Activated naive CD4-positive, alpha-beta T cell treated with anti-CD3 and anti-CD28 coated beads, Interleukin-2, amount 50 U/mL, for 24 hours (primary cell): Measurements from ENCODE around the gene BFSP1.

ENCODE experiments used
- H3K27ac Mint-ChIP-seq: one replicate; pipeline ENCODE4 v1.8.0; 2021; ENCODE audit warnings: mild to moderate bottlenecking, mixed read lengths
- H3K27me3 Mint-ChIP-seq: one replicate; pipeline ENCODE4 v1.8.0; 2021; ENCODE audit warnings: mixed read lengths
- H3K36me3 Mint-ChIP-seq: one replicate; pipeline ENCODE4 v1.8.0; 2021; ENCODE audit warnings: mixed read lengths
- H3K4me1 Mint-ChIP-seq: one replicate; pipeline ENCODE4 v1.8.0; 2021; ENCODE audit warnings: mixed read lengths
- H3K4me3 Mint-ChIP-seq: one replicate; pipeline ENCODE4 v1.8.0; 2021; ENCODE audit warnings: mild to moderate bottlenecking, mixed read lengths
- H3K9me3 Mint-ChIP-seq: one replicate; pipeline ENCODE4 v1.8.0; 2021; ENCODE audit warnings: mixed read lengths

Gene BFSP1

GRCh38 chr20:17499041-17499440 is 32.1 kb downstream of the BFSP1 start:
- no peaks in the 10 kb centered on the region for H3K36me3 Mint-ChIP-seq
- H3K27ac Mint-ChIP-seq = no peak overlapping the region
- peaks cover 13% of the 10 kb centered on the region for H3K4me1 Mint-ChIP-seq
- H3K4me3 Mint-ChIP-seq = no peak overlapping the region
- H3K27me3 Mint-ChIP-seq = no peaks in the 10 kb centered on the region
- H3K9me3 Mint-ChIP-seq = no peaks in the 10 kb centered on the region

- H3K27me3 Mint-ChIP-seq = no peaks in the 10 kb centered on the region
- no peak overlapping the region for H3K27ac Mint-ChIP-seq
- H3K9me3 Mint-ChIP-seq = no peaks in the 10 kb centered on the region
- no peak overlapping the region for H3K4me3 Mint-ChIP-seq
- peaks cover 9% of the 10 kb centered on the region for H3K4me1 Mint-ChIP-seq
- H3K36me3 Mint-ChIP-seq = no peaks in the 10 kb centered on the region
Observed at GRCh38 chr20:17498641-17499040, 32.5 kb downstream of the BFSP1 start.

GRCh38 chr20:17497821-17498580 is 33.2 kb downstream of the BFSP1 start:
- H3K4me1 Mint-ChIP-seq = peaks cover 4% of the 10 kb centered on the region
- no peaks in the 10 kb centered on the region for H3K36me3 Mint-ChIP-seq
- H3K27me3 Mint-ChIP-seq = no peaks in the 10 kb centered on the region
- H3K9me3 Mint-ChIP-seq = no peaks in the 10 kb centered on the region
- no peak overlapping the region for H3K27ac Mint-ChIP-seq
- no peak overlapping the region for H3K4me3 Mint-ChIP-seq

GRCh38 chr20:17495826-17496225 is 35.4 kb downstream of the BFSP1 start:
- Mint-ChIP-seq H3K27me3 (no peaks in the 10 kb centered on the region), H3K4me3 (no peak overlapping the region), H3K36me3 (no peaks in the 10 kb centered on the region), H3K9me3 (no peaks in the 10 kb centered on the region), H3K27ac (no peak overlapping the region), H3K4me1 (no peaks in the 10 kb centered on the region)

GRCh38 chr20:17494201-17494600 is 37.0 kb downstream of the BFSP1 start:
- H3K27ac Mint-ChIP-seq = no peak overlapping the region
- no peaks in the 10 kb centered on the region for H3K27me3 Mint-ChIP-seq
- H3K4me1 Mint-ChIP-seq = no peaks in the 10 kb centered on the region
- no peaks in the 10 kb centered on the region for H3K9me3 Mint-ChIP-seq
- H3K36me3 Mint-ChIP-seq = no peaks in the 10 kb centered on the region
- H3K4me3 Mint-ChIP-seq = no peak overlapping the region

- no peak overlapping the region for H3K4me3 Mint-ChIP-seq
- no peaks in the 10 kb centered on the region for H3K4me1 Mint-ChIP-seq
- H3K36me3 Mint-ChIP-seq = no peaks in the 10 kb centered on the region
- no peak overlapping the region for H3K27ac Mint-ChIP-seq
- H3K27me3 Mint-ChIP-seq = no peaks in the 10 kb centered on the region
- H3K9me3 Mint-ChIP-seq = no peaks in the 10 kb centered on the region
Observed at GRCh38 chr20:17493173-17493572, 38.0 kb downstream of the BFSP1 start.

GRCh38 chr20:17491488-17491887 is 39.7 kb downstream of the BFSP1 start:
- Mint-ChIP-seq H3K4me1 (no peaks in the 10 kb centered on the region), H3K27ac (no peak overlapping the region), H3K27me3 (no peaks in the 10 kb centered on the region), H3K9me3 (no peaks in the 10 kb centered on the region), H3K4me3 (no peak overlapping the region), H3K36me3 (no peaks in the 10 kb centered on the region)

GRCh38 chr20:17491041-17491440 is 40.1 kb downstream of the BFSP1 start:
- H3K4me3 Mint-ChIP-seq = no peak overlapping the region

GRCh38 chr20:17490501-17490900 is 40.7 kb downstream of the BFSP1 start:
- Mint-ChIP-seq H3K4me3 (no peak overlapping the region), H3K27ac (no peak overlapping the region), H3K36me3 (no peaks in the 10 kb centered on the region), H3K27me3 (no peaks in the 10 kb centered on the region), H3K9me3 (no peaks in the 10 kb centered on the region), H3K4me1 (no peaks in the 10 kb centered on the region)

More at GRCh38 chr20:17491041-17491440, 40.1 kb downstream of the BFSP1 start:
- H3K4me1 Mint-ChIP-seq = no peaks in the 10 kb centered on the region
- H3K27me3 Mint-ChIP-seq = no peaks in the 10 kb centered on the region
- H3K27ac Mint-ChIP-seq = no peak overlapping the region
- no peaks in the 10 kb centered on the region for H3K36me3 Mint-ChIP-seq
- H3K9me3 Mint-ChIP-seq = no peaks in the 10 kb centered on the region

- Mint-ChIP-seq H3K36me3 (no peaks in the 10 kb centered on the region), H3K4me1 (no peaks in the 10 kb centered on the region), H3K27ac (no peak overlapping the region), H3K9me3 (no peaks in the 10 kb centered on the region), H3K27me3 (no peaks in the 10 kb centered on the region), H3K4me3 (no peak overlapping the region)
Observed at GRCh38 chr20:17488916-17489600, 42.1 kb downstream of the BFSP1 start.

GRCh38 chr20:17485017-17485416 is 46.2 kb downstream of the BFSP1 start:
- Mint-ChIP-seq H3K27me3 (peaks cover 2% of the 10 kb centered on the region), H3K27ac (no peak overlapping the region), H3K36me3 (no peaks in the 10 kb centered on the region), H3K4me3 (no peak overlapping the region), H3K9me3 (no peaks in the 10 kb centered on the region), H3K4me1 (no peaks in the 10 kb centered on the region)

GRCh38 chr20:17482536-17482935 is 48.6 kb downstream of the BFSP1 start:
- Mint-ChIP-seq H3K27ac (no peak overlapping the region), H3K4me3 (no peak overlapping the region), H3K27me3 (peaks cover 2% of the 10 kb centered on the region), H3K4me1 (no peaks in the 10 kb centered on the region), H3K36me3 (no peaks in the 10 kb centered on the region), H3K9me3 (no peaks in the 10 kb centered on the region)

GRCh38 chr20:17481661-17482060 is 49.5 kb downstream of the BFSP1 start:
- H3K27ac Mint-ChIP-seq = no peak overlapping the region
- H3K36me3 Mint-ChIP-seq = no peaks in the 10 kb centered on the region
- no peaks in the 10 kb centered on the region for H3K4me1 Mint-ChIP-seq
- H3K4me3 Mint-ChIP-seq = no peak overlapping the region
- H3K9me3 Mint-ChIP-seq = no peaks in the 10 kb centered on the region
- H3K27me3 Mint-ChIP-seq = peaks cover 2% of the 10 kb centered on the region

- no peak overlapping the region for H3K4me3 Mint-ChIP-seq
- H3K27me3 Mint-ChIP-seq = peaks cover 2% of the 10 kb centered on the region
- H3K9me3 Mint-ChIP-seq = no peaks in the 10 kb centered on the region
- no peak overlapping the region for H3K27ac Mint-ChIP-seq
- no peaks in the 10 kb centered on the region for H3K4me1 Mint-ChIP-seq
- H3K36me3 Mint-ChIP-seq = no peaks in the 10 kb centered on the region
Observed at GRCh38 chr20:17480696-17481095, 50.5 kb downstream of the BFSP1 start.

GRCh38 chr20:17479063-17479657 is 52.0 kb downstream of the BFSP1 start:
- H3K9me3 Mint-ChIP-seq = no peaks in the 10 kb centered on the region

GRCh38 chr20:17473659-17474058 is 57.5 kb downstream of the BFSP1 start:
- no peaks in the 10 kb centered on the region for H3K9me3 Mint-ChIP-seq
- H3K36me3 Mint-ChIP-seq = no peaks in the 10 kb centered on the region
- no peaks in the 10 kb centered on the region for H3K27me3 Mint-ChIP-seq
- no peak overlapping the region for H3K4me3 Mint-ChIP-seq
- no peak overlapping the region for H3K27ac Mint-ChIP-seq
- no peaks in the 10 kb centered on the region for H3K4me1 Mint-ChIP-seq

More at GRCh38 chr20:17479063-17479657, 52.0 kb downstream of the BFSP1 start:
- H3K4me3 Mint-ChIP-seq = no peak overlapping the region
- peaks cover 2% of the 10 kb centered on the region for H3K27me3 Mint-ChIP-seq
- H3K27ac Mint-ChIP-seq = no peak overlapping the region
- no peaks in the 10 kb centered on the region for H3K36me3 Mint-ChIP-seq
- H3K4me1 Mint-ChIP-seq = no peaks in the 10 kb centered on the region
